ENCODE measurements around the gene SPEF1. TPM values are rescaled to one million over a fixed set of nuclear protein-coding genes. Genes with fewer than 3 reads are reported as not detected.
A peak's percentile ranks its signal among the peaks of the same experiment; 100 is the strongest.

Gene SPEF1
- total RNA-seq, 1 experiment from 2014 or later, result 0.46 TPM

DNA sequence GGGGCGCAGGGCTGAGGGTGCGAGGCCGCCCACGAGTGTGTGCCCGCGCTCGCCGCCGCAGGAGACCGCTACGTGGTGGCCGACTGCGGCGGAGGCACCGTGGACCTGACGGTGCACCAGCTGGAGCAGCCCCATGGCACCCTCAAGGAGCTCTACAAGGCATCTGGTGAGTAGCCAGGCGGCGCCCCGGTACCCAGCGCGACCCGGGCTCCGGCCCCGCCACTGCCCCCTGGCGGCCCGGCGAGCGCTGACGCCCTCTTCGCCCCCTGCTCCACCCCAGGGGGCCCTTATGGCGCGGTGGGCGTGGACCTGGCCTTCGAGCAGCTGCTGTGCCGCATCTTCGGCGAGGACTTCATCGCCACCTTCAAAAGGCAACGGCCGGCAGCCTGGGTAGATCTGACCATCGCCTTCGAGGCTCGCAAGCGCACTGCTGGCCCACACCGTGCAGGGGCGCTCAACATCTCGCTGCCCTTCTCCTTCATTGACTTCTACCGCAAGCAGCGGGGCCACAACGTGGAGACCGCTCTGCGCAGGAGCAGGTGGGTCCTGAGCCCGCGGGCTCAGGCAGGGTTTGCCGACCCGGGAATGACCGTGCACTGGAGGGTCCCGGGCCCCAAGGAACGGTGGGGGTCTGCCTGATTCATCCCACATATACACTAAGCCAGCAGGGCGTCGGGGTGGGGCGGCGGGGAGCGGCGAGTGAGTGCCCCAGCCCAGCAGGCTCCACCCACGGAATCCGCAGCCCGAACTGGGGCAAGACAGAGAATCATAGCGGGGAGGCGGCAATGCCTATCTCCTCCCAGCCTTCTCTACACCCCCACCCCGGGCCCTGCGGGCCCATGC is 31.3 kb downstream of the SPEF1 start:
- DNase-seq (ENCODE audit: low read depth), result peak; percentile 59

DNA sequence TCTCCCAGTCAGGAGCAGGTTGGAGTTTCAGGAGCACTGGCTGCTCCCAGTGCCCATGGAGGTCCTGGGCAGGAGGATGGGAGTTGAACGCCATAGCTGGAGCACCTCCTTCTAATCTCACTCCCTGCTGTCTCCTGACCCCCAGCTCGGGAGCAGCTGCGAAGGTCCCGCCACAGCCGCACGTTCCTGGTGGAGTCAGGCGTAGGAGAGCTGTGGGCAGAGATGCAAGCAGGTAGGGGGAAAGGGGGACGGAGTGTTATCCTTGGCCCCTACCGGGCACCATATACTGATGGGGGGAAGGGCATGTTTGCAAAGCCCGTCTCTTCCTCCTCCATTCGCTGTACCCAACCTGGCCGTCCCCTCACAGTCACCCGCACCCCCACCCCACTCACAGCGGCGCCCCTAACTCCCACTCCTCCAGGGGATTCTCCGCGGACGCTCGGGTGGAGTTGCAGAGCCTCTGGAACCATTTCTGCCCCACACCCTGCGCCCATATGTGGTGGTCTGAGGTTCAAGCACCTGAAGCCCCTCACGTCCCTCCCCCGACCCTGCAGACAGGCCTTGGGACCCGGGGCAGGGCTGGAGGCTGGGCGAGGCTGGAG is 32.1 kb downstream of the SPEF1 start:
- no peak for DNase-seq (ENCODE audit: low read depth)

DNA sequence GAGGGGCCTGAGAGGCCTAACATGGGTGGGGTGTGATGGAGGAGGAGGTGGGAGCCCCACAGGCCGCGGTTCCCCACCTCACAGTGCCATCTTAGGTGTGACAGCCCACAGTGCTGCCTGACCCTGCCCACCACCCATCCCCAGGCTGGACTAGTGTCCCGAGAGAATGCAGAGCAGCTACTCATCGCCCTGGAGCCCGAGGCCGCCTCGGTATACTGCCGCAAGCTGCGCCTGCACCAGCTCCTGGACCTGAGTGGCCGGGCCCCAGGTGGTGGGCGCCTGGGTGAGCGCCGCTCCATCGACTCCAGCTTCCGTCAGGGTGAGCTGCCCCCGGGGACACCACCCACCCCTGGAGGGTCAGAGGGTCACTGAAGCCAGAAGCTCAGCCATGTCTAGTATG is 33.2 kb downstream of the SPEF1 start:
- no peak for DNase-seq (ENCODE audit: low read depth)

DNA sequence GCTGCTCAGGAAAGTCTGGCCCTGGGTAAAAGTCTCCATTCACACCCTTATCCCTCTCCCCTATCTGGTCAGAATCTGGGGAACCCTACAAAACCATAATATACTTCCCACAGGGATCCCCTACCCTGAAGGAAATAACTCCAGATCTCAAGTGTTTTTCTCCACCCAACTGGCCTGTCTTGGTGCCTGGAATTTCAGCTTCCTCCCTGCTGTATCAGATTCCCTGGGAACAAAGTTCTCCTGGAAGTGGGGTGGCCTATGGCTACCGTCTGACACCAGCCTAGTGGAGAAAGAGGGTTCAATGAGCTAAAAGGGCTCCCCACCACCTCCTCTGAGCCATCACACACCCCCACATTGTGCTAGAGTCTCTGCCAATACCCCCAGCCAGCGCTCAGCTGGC is 33.8 kb downstream of the SPEF1 start:
- no peak for DNase-seq (ENCODE audit: low read depth)

DNA sequence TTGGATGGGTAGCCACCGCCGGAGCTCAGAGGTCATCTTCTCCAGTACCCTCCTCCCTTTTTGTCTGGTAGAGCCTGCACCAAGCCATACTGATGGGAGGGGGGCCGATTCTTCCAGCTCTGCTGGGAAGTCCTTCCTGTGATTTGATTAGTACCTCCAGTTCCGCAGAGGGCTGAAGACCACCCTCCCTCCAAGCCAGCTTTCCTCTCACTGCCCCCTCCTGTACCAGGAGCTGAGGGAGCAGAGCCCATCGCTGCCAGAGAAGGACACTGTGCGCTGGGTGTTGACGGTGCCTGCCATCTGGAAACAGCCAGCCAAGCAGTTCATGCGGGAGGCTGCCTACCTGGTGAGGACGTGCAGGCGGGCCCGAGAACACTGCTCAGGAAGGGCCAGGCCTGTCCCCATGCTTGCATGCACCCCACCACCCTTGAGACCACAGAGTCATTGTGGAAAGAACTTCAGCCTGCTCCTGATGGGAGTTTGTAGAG is 35.5 kb downstream of the SPEF1 start:
- no peak for DNase-seq (ENCODE audit: low read depth)

DNA sequence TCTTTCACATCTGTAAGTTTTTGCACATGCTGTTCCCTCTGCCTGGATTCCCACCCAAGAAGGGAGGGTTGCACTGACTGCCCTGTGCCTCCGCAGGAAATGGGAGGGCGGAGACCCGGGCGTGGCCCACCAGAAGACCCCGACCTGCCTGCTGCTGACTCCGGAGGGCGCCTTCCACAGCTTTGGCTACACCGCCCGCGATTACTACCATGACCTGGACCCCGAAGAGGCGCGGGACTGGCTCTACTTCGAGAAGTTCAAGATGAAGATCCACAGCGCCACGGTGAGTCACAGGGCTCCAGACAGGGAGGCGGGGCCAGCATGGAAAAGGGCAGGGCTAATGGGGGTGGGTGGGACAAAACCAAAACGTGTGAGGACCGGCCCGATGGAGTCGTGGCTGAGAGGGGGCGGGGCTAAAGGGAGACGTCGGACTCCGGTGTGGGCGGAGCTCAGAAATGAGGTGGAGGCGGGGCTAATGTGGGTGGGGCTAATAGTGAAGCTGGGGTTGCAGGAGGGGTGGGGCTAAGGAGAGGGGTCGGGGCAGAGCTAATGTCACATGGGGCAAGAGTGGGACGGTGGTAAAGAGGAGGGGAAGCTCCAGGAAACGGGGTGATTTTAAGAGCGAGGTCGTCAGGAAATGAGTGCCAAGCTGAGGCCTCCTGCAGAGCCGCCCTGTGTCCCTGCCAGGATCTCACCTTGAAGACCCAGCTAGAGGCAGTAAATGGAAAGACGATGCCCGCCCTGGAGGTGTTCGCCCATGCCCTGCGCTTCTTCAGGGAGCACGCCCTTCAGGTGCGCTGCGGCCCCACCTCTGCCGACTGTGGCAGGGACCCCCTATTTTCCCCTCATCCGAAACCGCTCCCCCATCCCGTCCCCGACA is 36.2 kb downstream of the SPEF1 start:
- DNase-seq (ENCODE audit: low read depth), result peak; percentile 38

DNA sequence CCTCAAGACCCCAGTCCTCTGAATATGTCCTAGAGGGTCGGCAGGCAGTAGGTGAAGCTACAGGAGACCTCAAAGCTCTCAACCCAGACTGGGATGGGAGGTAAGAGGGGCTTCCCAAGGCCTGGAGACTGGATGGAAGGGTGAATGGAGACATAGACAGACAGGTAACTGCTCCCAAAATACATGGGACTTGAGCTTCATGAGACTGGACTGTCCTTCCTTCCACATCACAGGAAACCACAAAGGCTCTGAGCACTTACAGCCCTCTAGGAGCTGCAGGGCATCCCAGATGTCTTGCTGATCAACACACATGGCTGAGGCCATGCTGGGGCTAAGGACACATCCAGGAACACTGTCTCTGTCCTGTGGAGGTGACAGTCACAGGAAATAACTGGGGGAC is 37.2 kb downstream of the SPEF1 start:
- no peak for DNase-seq (ENCODE audit: low read depth)

DNA sequence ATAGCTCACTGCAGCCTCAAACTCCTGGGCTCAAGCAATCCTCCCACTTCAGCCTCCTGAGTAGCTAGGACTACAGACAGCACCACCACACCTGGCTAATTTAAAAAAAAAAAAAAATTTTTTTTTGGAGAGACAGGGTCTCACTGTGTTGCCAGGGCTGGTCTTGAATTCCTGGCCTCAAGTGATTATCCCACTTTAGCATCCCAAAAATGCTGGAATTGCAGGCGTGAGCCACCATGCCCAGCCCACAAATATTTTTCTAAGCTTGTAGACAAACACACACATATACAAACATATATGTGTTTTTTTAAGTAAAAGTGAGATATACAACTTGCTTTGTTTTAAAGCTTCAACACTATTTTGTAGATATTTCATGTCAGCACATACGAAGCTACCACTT is 38.0 kb downstream of the SPEF1 start:
- no peak for DNase-seq (ENCODE audit: low read depth)

DNA sequence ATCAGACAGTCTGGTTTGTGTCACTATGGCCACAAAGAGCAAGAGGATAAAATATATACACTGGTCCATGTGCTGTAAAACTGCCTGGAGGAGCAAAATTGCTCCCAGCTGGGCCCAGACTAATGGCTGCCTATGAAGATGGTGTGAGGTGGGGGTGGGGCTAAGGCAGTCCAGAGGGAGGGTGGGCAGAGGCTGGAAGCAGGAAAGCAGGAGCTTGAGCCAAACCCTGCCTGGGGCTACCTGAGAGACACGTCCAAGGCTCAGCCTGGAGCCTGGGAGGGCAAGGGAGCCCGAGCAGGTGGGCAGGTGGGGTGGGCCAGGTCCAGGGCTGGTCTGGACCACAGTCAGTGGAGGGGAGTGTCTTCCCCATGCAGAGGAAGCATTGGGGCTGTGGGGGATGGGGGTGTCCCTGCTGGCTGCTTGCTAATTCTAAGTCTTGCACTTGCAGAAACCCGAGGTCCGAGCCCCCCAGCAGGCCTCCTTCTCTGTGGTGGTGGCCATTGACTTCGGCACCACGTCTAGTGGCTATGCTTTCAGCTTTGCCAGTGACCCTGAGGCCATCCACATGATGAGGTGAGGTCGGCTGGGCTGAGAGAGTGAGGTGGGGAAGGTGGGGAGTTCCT is 39.3 kb downstream of the SPEF1 start:
- DNase-seq (ENCODE audit: low read depth), result no peak

DNA sequence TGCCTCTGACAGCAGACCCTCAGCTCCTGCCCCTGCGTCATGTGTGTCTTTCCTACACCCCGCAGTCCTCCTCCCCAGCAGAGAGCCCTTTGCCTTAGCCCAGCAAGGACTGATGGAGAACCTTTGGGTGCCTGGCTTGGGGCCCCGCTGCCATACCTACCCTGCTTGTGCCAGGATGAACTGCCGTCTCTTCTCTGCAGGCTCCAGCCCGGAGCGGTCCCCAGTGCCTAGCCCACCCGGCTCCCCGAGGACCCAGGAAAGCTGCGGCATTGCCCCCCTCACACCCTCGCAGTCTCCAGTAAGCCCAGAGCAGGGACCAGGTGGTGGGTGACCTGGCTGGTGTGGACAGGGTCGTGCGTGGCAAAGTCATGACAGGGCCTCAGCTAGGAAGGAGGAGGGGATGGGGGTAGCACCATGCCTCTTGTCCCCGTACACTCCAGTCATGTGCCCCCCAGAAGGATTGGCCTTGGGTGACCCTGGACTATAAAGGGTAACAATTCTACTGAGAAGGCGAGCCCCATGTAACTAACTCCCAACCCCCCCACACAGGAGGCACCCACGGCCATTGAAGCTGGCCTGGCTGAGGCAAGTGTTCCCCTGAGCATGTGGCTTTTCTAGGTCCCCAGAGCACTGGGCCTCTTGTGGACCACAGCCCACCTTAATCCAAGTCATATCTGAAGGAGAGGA is 40.5 kb downstream of the SPEF1 start:
- no peak for DNase-seq (ENCODE audit: low read depth)

DNA sequence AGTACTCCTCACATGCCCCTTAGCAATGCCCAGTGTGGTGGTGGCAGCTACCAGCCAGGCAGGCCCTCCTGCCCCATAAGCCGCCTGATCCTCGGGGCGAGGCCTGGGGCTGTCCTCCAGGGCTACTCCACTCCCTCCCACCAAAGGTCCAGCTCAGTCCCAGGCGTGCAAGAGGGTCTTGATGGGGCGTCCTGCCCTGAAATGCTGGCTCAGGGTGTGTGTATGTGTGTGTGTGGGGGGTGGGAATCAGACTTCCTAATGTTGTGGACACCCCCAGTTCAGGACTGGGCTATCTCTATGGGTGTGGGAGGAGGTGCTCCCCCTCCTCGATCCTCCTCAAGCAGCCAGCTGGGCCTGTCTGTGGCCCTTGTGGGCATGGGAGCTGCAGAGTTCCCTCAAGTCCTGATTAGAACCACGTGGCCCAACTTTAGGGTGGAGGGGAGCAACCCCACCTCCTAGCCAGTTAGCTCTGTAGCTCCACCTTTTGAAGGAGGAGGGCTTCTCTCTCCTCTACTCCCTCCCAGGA is 41.3 kb downstream of the SPEF1 start:
- no peak for DNase-seq (ENCODE audit: low read depth)

DNA sequence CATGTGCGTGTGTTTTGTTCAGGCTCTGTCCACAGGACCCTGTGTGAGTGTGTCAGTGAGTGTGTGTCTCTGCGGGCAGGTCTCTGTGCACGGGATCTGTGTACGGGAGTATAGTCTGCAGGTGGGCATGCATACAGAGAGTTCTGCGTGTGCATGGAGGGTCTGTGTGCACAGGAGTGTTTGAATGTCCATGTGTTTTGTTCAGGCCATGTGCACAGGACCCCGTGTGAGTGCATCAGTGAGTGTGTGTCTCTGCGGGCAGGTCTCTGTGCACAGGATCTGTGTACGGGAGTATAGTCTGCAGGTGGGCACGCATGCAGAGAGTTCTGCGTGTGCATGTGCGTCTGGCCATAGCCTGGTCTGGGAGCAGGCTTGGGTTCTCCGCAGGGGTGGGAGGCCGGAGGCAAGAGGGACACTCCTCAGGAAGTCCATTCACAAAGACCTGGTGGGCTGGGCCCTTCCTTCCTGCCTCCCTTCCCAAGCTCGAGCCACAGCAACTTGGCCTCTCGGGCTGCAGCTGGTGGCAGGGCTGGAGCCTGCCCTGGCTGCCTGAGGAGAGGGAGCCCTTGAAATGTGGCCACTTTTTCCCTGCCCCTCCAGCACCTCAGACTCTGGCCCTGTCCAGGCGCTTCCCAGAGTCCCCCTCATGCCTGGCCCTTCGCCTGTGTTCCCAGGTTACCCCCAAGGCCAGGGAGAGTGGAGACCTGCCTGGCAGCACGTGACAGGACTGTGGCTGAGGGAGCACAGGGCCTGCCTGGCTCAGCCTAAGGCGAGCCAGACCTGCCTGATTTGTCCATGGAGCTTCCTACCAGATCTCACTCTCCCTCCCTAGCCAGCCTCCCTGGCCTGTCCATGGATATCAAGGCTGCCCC is 42.0 kb downstream of the SPEF1 start:
- no peak for DNase-seq (ENCODE audit: low read depth)

DNA sequence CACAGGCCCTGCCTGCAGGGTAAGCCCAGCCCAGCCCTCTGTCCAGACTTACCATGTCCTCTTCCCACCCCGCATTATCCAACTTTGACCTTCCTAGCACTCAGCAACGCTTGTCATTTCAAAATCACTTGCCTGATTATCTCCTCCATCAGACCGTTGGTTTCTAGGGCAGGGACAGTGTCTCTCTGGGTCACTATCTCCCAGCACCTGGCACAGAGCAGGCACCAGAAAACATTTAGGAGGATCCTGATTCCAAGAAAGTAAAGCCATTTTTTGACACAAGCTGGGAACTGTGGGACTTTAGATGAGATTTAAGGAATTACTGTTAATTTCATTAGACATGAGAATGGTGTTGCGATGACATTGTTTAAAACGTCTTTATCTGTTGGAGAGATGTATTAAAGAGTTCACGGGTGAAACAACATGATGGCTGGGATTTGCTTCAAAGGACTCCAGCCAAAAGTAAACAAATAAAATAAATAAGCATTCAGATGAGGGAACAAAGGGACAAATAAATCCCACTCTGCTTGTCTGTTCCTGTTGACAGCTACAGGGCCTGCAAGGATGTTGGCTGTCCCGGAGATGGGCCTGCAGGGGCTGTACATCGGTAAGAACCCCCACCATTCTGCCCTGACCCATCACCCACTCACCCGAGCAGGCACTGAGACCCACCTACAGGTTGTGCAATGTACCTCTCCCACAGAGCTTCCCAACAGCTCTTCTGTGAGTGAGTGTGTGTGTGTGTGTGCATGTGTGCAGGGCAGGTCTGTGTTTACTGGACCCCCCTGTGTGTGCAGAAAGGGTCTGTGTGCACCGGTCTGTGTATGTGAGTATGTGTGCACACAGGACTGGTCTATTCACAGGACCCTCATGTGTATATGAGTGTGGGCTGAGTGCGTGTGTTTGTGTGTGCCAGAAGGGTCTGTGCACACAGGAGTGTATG is 42.9 kb downstream of the SPEF1 start:
- no peak for DNase-seq (ENCODE audit: low read depth)

DNA sequence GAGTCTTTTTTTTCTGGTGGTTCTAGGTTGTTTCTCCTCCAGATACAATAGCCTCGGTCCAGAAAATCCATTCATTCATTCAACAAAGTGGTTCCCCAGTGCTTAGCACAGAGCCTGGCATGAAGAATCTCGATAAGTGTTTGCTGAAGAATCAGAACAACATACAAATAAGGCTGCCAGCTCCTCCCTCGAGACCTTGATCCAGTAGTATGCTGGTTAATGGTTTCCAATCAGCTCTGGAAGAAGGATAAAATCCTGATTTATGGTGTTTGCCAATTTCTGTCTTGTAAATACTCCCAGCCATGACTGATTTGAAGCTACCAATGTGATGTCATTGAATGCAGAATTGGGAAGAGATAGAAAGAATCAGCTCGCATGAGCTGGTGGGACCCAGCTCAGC is 45.5 kb downstream of the SPEF1 start:
- DNase-seq (ENCODE audit: low read depth), result no peak

DNA sequence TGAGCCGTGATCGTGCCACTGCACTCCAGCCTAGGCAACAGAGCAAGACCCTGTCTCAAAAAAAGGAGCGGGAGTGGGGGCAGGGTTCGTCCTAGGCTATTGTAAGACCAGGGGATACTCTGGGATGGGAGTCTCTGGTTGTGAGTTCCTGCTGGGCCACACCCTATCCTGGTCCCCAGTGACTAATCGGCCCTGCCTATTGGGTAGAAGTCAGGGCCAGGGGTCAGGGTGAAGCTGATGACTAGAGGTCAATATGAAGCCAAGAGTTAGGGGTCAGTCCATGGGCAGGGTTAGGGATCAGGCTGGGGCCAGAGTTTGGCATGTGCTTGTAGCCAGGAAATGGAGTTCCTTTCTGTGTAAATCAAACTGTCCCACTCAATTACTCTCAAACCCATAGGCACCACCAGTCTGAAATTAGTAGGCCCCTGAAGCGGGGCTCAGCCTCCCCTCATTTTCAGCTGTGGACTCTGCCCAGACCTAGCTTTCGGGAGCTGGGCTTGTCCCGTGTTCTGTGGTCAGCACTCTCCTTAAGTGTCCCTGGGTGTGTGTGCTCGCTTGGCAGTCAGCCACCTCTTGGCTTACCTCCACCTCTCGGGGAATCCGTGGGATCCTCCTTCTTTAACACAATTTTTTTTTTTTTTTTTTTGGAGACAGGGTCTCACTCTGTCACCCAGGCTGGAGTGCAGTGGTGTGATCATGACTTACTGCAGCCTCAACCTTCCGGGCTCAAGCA is 47.0 kb downstream of the SPEF1 start:
- DNase-seq (ENCODE audit: low read depth), result no peak

DNA sequence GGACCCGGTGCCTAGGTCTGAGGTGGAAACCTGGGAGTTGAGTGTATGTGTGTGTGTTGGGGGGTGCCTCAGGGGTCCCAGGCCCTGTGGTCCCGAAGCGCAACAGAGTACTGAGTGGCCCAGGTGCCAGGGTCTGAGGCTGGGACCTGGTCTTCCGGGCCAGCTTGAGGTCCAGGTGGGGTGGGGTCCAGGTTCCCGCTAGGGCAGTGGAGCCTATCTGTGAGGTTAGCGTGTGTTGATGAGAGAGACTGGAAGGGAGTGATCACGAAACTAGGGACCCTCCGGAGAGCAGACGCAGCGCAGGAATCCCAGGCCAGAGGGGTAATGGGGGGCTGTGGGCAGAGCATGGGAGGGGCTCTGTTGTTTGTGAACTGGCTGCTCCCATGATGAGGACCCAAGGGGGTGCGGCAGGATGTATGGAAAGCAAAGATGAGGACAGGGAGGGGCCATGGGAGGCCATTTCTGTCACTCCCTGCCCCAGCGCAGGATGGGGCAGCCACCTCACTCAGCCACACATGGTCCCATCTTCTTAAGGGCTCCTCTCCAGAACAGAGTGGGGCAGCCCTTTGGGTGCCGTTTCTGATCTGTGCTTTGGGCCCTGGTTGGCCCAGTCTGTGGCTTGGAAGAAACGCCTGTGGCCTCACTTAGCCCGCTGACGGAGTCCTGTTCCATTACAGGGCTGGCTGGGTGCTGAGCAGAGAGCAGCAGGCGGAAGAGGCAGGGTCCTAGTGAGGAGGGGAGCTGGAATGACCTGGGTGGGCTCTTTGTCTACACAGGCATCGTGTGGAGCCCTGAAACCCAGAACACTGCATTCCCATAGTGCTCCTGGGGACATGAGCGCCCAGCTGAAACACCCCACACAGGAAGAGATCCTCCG is 47.9 kb downstream of the SPEF1 start:
- DNase-seq (ENCODE audit: low read depth), result no peak
